HG03378 (cell line): Measurements from ENCODE around the gene SLC11A1.

Experiments
- ATAC-seq: cut with Tn5 transposase; IDR thresholded peaks from one replicate; pipeline ENCODE4 v1.9.1; 2021; ENCODE audit warnings: mild to moderate bottlenecking, moderate library complexity; ENCODE audit not compliant: unreplicated experiment

SLC11A1 gene

DNA sequence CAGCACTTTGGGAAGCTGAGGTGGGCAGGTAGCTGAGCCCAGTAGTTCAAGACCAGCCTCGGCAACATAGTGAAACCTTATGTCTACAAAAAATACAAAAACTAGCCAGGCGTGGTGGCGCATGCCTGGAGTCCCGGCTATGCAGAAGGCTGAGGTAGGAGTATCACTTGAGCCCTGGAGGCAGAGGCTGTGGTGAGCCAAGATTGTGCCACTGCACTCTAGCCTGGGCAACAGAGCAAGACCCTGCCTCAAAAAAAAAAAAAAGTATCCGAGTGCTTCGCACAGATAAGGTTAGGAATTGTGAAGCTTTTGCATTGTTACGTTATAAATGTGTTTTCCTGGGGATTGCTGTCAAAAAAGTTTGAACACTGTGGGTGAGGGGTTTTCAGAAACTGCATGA, 21.7 kb downstream of the SLC11A1 start:
- no peak for ATAC-seq

DNA sequence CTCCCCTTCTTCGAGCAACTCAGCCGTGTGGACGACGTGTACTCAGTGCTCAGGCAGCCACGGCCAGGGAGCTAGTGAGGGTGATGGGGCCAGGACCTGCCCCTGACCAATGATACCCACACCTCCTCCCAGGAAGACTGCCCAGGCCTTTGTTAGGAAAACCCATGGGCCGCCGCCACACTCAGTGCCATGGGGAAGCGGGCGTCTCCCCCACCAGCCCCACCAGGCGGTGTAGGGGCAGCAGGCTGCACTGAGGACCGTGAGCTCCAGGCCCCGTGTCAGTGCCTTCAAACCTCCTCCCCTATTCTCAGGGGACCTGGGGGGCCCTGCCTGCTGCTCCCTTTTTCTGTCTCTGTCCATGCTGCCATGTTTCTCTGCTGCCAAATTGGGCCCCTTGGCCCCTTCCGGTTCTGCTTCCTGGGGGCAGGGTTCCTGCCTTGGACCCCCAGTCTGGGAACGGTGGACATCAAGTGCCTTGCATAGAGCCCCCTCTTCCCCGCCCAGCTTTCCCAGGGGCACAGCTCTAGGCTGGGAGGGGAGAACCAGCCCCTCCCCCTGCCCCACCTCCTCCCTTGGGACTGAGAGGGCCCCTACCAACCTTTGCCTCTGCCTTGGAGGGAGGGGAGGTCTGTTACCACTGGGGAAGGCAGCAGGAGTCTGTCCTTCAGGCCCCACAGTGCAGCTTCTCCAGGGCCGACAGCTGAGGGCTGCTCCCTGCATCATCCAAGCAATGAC, 22.4 kb downstream of the SLC11A1 start:
- ATAC-seq = no peak

DNA sequence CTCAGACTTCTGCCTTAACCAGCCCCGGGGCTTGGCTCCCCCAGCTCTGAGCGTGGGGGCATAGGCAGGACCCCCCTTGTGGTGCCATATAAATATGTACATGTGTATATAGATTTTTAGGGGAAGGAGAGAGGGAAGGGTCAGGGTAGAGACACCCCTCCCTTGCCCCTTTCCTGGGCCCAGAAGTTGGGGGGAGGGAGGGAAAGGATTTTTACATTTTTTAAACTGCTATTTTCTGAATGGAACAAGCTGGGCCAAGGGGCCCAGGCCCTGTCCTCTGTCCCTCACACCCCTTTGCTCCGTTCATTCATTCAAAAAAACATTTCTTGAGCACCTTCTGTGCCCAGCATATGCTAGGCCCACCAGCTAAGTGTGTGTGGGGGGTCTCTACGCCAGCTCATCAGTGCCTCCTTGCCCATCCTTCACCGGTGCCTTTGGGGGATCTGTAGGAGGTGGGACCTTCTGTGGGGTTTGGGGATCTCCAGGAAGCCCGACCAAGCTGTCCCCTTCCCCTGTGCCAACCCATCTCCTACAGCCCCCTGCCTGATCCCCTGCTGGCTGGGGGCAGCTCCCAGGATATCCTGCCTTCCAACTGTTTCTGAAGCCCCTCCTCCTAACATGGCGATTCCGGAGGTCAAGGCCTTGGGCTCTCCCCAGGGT, 23.1 kb downstream of the SLC11A1 start:
- no peak for ATAC-seq

DNA sequence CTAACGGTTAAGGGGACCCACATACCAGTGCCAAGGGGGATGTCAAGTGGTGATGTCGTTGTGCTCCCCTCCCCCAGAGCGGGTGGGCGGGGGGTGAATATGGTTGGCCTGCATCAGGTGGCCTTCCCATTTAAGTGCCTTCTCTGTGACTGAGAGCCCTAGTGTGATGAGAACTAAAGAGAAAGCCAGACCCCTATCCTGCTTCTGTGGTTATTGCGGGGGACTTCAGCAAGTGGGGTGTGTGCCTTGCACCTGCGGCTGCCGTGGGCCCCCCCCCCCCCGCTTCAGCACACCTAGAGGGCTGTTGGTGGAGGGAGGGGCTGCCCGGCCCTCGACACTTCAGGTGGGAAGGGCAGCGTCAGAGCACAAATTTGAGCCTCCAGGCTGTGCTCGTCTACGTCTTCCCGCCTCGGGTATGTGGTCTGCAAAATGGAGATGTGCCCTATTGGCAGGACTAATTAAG, 23.7 kb downstream of the SLC11A1 start:
- peak; percentile 11 for ATAC-seq

DNA sequence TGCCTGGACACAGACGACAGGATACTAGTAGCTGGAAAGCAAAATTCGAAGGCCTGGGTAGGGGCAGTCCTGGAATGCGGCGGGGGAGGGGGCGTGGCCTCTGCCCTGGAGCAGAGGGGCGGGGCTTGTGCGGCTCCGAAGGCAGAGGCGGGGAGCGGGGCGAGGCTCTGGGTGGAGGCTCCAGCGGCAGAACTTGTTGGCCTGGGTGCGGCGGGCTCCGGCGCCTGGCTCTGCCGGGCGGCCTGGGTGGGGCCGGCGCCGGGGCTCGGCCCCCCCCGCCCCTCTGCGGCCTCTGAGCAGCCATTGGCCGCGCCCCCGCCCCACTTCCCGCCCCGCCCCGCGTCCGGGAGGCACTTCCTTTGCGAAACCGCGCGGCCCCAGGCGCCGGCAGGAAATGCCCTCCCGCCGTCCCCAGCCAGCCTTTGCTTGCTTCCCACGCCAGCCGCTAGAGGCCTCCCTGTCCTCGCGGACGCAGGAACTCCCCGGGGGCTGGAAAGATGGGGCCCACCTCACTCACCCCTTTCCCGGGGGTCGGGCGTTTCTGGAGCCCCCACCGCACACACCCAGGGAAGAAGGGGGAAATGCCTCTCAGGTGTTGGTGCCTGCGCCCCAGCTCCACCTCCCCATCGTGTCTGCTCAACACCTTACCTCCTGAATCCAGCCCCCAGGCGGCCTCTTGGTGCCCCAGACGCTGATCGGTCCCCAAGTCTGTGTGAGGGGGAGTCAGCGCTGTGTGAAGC, 24.3 kb downstream of the SLC11A1 start:
- peak; percentile 60 for ATAC-seq

DNA sequence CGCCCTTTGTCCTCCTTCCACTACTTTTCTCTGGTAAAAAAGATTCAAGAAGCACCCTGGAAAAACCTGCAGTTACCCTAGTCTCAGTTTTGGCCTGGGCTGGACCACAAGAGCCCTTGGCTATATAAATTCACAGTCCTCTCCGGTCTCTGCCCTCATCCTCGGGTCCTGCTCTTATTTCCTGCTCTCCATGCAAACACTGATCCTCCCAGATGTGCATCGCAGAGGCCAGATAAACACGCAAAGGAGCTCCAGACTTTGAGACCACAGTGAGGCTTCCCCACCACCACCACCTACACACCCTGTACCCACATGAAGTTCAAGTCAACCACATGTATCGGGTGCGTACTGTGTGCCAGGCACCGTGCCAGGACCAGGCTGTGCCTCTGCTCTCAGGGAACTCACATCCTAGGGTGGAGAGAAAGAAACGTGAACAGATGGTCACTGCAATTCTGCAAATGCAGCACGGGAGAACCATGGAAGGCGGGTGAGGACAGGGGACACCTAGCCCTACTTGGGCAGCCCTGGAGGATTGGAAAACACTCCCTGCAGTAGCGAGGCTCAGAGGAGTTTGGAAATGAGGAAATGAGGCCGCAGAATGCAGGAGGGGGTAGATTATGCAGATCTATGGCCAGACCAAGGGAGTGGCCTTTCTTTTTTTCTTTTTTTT, 25.0 kb downstream of the SLC11A1 start:
- no peak for ATAC-seq

DNA sequence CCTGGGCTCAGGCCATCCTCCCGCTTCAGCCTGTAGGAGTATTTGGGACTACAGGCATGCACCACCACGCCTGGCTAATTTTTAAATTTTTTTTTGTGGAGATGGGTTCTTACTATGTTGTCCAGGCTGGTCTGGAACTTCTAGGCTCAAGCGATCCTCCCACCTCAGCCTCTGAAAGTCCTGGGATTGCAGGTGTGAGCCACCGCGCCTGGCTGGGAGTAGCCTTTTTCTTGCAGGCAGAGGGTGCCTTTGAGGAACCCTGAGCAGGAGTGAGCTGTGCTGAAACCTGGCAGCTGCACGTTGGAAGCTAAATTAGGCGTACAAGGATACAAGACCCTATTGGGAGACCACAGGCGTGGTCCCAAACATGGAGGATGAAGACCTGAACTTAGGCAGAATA, 25.6 kb downstream of the SLC11A1 start:
- ATAC-seq = no peak

DNA sequence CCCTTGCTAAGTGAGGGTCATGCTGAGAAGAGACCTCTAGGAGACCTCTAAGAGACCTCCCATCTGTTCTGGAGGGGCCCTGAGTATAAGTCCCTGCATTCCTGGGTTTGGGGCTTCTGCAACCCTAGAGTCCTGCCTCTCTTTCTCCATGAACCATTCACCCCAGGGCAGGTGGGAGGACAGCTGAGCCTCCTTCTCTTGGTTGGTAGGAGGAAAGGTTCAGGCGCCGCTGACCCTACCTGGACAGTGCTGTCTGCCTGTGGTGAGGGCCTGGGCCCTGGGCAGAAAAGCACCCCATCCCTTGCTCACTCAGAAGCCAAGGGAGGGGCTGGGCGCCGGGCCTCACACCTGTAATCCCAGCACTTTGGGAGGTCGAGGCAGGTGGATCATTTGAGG, 36.2 kb downstream of the SLC11A1 start:
- ATAC-seq = no peak

DNA sequence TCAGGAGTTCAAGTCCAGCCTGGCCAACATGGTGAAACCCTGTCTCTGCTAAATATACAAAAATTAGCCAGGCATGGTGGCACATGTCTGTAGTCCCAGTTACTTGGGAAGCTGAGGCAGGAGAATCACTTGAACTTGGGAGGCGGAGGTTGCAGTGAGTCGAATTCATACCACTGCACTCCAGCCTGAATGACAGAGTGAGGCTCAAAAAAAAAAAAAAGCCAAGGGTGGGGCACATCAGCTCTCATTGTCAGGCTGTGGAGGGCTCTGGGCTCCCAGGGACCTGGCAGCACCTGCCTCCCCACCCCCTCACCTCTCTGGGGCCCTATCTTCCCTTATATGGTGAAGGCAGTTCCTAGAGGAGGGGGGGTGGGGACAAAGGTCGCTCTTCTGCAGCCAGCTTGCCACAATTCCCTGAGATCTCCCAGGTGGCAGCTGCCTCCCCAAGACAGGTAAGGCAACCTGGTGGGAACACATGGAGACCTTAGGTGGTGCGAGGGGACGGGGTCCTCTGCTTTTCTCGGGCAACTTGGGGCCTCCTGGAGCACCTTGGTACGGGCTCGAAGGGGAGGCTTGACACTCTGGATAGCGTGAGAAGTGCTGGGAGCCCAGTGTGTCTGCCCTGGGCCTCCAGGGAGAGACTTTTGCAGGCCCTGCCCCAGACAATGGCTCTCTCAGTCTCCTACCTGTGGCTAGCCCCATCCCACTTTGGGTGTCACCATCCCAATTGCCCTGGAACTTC, 36.8 kb downstream of the SLC11A1 start, which contains the start of gene VIL1:
Gene VIL1 (plus strand): TSS at position 407 of the 742 bp plus-strand sequence. CDS start 4,656 bp downstream, outside the sequence.
- ATAC-seq = no peak

DNA sequence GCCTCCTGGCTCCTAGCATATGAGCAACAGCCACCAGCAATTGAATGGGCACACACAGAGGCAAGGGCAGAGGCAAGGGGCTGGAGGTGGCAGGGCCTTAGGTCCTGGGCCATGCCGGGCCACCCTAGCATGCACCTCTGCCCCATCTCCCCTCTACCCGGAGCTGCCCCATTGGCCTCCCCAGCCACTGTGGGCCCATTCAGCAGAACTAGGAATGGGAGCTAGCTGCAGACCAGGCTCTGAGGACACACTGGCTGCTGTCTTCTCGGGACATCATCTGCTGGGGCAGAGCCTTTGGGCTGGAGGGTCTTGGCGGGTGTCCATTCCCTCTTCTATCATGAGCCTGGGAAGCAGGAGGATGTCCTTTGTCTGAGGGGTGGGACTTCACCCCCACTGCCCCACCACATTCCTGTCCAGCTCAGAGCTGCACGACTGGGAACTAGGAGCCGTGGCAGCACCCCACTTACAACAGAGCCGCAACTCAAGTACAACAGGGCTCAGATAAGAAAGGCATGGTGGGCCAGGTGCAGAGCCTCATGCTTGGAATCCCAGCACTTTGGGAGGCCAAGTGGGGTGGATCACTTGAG, 37.6 kb downstream of the SLC11A1 start:
- ATAC-seq = no peak

DNA sequence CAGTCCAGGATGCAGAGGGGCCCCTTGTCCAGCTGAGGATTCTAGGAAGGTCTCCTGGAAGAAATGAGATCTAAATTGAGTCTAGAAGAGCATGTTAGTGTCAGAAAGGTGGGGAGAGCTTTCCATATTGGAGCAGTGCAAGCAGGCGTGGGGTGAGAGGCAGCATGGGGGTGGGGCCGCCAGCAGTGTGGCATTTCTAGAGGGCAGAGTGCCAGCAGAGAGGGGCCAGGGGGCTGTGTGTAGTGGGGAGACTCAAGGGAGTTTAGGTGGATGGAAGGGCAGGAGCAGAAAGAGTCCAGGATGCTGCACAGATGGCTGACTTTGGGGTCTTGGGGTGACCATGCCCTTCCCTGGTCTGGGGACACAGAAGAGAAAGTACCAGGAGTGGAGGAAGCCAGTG, 39.0 kb downstream of the SLC11A1 start:
- no peak for ATAC-seq

DNA sequence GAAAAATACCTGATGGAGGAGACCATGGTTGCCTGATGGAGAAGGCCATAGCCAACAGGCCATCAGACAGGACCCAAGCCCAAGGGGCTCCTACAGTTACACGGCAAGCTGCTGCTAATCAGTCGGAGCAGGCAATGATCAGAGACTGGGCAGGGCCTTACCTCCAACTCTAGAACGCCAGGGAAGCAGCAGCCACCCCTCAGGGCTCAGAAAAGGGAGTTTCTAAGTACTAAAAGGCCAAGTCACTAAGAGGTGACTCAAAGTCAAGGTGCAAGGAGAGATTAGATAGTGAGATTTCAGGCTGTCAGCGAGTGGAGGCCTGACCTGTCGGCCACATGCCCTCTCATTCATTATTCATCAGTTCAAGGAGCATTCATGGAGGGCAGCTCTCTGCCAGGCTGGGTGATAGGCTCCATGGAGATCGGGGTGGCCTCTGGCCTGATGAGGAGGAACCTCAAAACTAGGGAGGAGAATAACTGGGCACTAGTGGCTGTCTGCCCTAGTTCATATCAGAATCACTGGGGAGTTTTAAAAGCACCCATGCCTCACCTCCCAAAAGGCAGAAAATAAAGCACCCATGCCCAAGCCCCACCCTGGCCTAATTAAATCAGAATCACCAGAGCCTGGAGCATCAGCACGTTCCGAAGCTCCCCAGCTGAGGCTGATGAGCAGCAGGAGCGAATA, 40.5 kb downstream of the SLC11A1 start:
- no peak for ATAC-seq

DNA sequence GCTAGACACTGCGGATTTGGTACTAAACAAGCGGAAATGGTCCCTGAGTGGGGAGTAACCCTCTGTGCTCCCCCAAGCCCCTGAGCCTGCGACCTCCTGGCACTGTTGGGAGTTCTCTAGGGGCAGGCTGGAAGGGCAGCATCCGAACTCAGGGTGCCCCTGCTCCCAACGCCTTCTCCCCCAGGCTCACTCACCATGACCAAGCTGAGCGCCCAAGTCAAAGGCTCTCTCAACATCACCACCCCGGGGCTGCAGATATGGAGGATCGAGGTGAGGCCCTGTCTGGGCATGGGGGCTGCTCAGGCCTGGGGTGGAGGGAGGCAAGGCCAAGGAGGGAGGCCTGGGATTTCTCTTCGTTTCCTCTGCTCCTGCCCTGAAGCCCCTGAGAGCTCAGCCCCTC, 41.5 kb downstream of the SLC11A1 start:
- ATAC-seq = no peak

DNA sequence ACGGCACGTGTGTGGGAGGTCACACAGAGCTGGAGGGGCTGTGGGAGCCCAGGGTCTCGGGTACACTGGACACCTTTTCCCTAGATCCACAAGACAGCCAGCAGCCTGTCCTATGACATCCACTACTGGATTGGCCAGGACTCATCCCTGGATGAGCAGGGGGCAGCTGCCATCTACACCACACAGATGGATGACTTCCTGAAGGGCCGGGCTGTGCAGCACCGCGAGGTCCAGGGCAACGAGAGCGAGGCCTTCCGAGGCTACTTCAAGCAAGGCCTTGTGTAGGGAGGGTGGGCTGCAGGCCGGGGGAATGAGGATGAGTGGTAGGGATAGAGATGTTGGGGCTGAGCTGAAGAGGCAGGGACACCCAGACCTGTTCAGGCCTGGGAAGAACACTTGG, 43.5 kb downstream of the SLC11A1 start:
- no peak for ATAC-seq

DNA sequence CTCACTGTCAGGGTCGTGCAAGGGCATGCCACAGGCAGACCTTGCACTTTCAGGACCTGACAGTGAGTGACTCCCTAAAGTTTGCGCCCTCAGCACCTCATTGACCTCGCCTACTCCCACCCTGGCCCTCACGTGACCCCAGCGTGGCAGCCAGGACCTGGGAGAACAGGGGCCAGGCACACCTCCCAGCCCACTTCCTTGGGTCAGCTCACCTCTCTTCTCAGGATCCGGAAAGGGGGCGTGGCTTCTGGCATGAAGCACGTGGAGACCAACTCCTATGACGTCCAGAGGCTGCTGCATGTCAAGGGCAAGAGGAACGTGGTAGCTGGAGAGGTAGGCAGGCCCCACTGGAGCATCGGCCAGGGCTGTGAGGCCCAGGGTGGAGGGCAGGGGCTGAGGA, 45.7 kb downstream of the SLC11A1 start:
- ATAC-seq = no peak

DNA sequence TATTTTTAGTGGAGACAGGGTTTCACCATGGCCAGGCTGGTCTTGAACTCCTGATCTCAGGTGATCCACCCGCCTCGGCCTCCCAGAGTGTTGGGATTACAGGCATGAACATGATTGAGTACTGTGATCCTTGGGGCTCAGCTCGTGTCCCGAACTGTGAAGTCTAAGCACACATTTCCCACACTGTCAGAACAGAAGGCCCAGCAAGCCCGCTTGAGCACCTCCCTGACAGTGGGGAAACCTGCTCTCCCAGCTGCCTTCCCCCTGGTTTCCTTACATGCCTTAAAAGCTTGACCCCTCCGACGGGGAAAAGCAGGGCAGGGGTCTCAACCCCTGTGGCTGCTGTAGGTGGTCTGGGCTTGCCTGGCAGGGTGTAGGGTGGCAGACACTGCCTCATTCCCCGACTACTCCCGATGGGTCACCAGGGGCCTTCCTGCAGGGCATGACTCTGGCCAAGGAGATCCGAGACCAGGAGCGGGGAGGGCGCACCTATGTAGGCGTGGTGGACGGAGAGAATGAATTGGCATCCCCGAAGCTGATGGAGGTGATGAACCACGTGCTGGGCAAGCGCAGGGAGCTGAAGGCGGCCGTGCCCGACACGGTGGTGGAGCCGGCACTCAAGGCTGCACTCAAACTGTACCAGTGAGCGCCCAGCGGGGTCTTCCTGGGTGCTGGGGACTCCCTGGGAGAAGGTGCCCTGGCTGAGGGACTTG, 46.9 kb downstream of the SLC11A1 start:
- no peak for ATAC-seq

DNA sequence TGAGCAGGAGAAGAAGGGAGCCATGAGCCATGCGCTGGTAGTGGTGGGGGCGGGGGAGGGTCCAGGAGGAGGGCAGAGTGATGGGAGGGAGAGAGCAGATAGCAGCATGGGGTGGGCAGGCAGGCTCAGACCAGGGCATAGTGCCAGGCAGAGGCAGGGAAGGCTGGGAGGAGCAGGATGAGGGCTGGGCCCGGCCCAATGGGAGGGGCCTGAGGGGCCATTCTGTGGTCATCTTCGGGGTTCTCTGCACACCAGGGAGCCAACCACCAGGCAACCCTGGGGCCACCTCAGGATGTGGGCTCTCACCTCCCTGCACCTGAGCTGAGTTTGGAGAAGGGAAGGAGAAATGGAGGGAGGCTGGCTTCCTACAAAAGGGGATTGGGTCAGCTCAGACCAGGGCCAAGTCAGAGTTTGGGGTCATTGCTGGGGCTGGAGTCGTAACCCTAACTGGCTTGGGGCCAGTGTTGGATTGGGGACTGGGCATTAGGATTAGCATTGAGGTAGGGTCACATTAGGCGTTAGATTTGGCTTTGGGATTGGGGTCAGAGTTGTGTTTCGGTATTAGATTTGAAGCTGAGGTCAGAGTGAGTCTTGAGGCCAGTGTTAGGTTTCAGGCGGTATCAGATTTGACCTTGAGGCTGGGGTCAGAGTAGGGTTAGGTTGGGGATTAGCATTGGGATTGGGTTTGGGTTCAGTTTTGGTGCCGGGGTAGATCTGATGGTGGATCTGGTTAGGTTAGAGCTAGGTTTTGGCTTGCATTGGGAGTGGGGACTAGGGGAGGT, 48.0 kb downstream of the SLC11A1 start:
- ATAC-seq = no peak

DNA sequence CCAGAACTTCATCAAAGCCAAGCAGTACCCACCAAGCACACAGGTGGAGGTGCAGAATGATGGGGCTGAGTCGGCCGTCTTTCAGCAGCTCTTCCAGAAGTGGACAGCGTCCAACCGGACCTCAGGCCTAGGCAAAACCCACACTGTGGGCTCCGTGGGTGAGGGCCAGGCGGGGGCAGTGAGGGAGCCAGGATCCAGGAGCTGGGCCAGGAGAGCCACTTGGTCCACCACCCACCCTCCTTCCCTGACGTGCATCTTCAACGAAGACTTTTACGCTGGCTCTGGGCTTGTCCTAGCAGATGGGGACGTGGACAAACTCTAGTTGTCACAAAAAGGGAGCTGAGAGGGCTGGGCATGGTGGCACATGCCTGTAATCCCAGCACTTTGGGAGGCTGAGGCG, 48.6 kb downstream of the SLC11A1 start:
- no peak for ATAC-seq
